G401 (cell line): ENCODE results near the gene PRR33. TPM values are rescaled to one million over a fixed set of nuclear protein-coding genes. Genes with fewer than 3 reads are reported as not detected.

Experiments
- DNase-seq: peaks from one replicate; pipeline ENCODE4 v3.0.0-alpha.2; 2015; ENCODE audit warnings: low spot score
- in situ Hi-C: cut with HindIII; loops from 2 replicates; pipeline ENCODE4 v1.10.0; 2016; ENCODE audit warnings: low sequenced_read_pairs, mixed read lengths
- total RNA-seq: library from RNA; depleted of rRNA; stranded (reverse); fragments of >200 nt; shearing (Covaris generic); gene quantifications from 2 replicates; pipeline ENCODE4 v1.2.3, GENCODE V29; 2014

PRR33 gene
- total RNA-seq, 1 experiment from 2014 or later: not detected

DNA sequence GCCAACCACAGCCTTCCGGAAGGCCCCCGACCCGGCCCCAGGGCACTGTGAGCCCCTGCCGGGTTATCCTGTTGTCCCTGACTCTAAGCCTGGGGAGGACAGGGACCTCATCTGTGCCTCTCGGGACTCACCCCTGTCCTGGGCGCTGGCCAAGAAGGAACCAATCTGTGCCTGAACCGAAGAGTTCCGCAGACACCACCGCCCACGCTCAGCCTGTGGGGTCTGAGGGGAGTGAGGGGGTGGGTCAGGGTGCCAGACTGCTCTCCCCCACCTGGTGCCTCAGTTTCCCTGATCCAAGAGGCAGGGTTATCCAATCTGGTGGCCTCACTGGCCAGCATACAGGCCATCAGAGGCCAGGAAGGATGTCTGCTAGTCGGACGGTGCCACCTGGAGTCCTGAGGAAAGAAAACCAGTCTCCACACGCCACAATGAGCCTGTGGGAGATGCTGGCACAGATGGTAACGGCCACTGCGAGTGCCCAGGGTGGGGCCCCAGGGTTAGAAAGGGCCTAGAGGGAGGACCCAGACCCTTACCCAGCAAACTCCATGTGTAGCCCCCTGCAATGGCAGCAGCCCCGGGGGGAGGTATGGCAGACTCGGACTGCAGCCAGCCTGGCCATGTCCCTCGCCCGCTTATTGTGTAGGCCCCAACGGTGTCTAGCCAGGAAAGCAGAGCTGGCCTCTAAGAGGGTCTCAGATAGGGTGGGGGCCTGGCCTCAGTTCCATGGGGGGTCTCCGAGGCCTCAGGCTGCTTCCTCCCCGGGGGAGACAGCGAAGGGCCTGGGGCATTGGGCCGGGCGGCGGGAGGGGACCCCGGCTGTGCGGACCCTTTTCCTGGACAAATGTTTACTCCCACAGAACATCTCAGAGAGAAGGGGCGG is 27.0 kb upstream of the PRR33 start:
- no peak for DNase-seq
- in situ Hi-C loops: no loop called here

DNA sequence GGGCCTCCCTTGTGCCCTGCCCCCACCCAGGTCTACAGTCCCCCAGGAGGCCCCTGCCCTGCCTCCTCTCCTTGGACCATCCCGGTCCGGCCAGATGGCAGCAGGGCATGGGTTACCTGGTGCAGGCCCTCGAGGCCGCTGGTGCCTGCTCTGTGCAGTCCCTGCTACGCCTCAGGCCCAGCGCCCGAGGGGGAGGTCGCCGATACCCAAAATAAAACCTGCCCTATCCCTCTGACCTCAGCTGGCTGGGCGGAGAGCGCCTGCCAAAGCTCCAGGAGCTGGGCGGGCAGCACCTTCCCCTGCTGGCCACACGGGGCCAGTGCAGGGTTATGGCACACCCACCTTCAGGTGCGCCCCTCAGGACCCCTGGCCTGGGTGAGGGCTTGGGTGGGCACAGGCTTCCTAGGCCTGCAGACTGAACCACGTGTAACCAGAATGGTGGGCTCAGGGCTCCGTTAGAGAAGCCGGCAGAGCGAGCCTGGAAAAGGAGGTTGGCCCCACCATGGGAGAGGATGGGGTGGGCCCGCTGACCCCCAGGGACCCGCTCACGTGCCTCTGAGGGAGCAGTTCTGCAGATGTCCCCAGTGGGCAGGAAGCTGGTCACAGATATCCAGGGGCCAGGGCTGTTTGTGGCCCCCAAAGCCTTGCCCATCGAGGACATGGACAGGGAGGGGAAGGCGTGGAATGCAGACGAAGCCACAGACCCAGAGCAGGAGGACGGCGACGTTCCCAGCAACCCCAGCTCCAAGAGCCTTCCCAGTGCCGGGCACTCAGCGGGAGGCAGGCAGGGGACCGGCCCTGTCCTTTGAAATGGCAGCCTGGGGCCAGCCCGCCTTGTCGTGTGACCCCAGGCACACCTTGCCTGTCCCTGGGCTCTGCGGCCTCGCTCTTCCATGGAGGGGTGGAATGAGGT is 26.1 kb upstream of the PRR33 start:
- DNase-seq: no peak
- in situ Hi-C loops: no loop called here

DNA sequence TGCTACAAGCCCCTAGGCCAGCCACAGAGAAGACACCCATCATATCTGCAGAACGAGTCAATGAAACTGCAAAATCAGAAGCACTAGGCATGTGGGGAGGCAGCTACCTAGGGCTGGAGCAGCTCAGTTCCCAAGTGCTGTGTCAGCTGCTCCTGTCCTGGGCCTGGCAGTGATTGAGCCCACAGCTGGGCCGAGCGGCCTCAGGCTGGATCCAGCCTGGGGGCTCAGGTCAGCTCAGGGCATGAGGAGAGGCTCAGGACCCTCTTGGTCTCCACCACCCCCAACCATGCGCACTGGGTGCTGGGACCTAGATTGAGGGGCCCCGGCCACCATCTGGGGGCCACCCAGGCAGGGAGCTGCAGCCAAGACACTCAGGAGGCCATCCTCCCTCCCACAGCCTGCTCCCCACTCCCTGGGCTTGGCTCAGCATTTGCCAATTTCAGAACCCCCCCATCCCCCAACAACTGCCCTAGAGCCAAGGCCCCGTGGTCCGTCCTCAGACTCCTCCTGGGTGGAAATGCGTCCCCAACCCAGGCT is 25.4 kb upstream of the PRR33 start:
- in situ Hi-C loops: no loop called here
- no peak for DNase-seq

DNA sequence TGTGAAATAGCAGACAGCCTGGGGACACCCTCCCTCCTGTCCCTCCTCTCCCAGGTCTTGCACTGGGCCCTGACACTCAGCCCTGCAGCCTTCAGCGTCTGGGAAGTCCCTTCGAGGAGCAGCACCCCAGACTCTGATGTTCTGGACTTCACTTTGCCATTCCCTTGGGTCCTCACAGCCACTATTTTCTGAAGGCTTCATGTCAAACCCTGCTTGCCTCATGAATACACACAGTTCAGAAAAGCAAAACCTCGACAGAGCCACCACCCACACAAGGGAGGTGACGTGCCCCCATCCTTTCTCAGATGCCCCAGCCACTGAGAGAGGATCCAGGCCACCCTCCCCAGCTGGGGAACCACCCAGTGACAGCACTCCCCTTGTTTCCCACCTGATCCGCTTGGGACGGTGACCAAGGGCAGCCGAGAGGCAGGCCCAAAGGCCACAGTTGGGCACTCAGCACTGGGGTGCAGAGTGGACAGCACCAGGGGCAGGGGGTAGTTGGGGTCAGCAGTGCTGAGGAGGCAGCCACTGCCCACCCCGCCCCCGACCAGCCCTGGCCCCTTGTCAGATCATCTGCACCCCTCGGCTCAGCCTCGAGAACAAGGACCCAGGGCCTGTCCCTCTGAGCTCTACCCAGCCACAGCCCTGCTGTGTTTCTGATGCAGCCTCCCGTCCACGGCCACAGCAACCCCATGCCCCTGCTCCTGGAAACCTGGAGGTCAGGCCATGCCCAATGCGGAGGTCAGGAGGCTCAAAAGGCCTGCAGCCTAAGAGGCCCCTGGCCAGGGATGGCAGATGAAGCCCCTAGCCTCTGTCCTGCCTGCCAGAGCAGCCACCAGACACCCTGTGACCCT is 24.7 kb upstream of the PRR33 start:
- in situ Hi-C loops: no loop called here
- no peak for DNase-seq

DNA sequence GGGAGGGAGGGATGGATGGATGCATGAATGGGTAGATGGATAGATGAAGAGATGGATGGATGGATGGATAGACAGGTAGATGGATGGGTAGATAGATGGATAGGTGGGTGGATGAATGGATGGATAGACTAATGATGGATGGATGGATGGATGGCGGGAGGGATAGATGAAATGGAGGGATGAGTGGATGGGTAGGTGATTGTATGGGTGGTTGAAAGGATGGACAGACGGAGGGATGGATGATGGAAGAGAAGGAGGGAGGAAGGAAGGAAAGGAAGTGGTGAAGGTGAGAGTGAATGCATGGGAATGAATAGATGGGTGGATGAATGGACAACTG is 24.1 kb upstream of the PRR33 start:
- DNase-seq: no peak
- in situ Hi-C loops: no loop called here

DNA sequence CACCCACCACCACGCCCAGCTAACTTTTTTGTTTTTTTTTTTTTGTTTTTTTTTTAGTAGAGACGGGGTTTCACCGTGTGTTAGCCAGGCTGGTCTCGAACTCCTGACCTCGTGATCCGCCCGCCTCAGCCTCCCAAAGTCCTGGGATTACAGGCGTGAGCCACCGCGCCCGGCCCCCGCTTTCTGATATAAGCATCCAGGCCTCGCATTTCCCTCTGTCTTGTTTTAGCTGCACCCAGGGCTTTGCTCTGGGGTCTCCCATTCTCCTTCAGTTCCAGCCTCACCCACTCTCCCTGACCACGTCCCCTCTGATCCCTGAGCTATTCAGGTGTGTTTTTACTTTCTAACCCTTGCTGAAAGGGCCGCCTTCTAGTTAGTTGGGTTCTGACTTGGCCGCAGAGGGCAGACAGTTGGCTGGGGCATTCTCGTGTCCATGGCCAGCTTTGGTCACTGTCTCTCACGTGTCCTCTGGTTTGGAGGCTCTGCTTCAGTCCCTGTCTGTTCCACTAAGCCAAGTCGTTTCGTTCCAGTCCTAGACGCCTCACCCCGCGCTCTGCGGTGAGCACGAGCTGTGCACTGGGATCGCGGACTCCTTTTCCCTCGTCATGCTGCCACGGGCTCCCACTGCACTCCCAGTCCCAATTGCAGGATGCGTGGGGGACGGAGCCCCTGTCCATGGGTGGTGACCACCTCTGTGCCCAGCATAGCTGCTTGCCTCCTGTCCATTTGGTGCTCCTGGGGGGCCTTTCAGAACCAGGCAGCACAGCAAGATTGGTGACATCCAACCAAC is 21.8 kb upstream of the PRR33 start:
- no peak for DNase-seq

DNA sequence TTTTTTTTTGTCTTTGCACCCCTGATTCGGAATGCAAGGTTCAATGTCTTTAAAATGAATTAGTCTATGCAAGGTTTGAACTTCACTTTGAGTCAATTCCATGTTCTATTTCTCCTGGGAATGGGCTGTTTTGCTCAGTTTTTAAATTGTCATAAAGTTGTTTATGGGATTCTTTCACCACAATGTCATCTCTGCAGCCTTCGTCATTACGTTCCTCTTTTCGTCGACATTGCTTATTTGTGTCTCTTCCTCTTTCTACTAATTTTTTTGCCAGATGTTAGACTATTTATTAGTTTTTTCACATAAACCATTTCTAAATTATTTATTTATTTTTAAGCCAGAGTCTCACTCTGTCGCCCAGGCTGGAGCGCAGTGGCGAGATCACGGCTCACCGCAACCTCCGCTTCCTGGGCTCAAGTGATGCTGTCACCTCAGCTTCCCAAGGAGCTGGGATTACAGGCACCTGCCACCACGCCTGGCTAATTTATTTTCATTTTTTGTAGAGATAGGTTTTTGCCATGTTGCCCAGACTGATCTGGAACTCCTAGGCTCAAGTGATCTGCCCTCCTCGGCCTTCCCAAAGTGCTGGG is 20.7 kb upstream of the PRR33 start:
- in situ Hi-C loops: no loop called here

More for the DNA sequence above, 21.8 kb upstream of the PRR33 start:
- in situ Hi-C loops: no loop called here

DNA sequence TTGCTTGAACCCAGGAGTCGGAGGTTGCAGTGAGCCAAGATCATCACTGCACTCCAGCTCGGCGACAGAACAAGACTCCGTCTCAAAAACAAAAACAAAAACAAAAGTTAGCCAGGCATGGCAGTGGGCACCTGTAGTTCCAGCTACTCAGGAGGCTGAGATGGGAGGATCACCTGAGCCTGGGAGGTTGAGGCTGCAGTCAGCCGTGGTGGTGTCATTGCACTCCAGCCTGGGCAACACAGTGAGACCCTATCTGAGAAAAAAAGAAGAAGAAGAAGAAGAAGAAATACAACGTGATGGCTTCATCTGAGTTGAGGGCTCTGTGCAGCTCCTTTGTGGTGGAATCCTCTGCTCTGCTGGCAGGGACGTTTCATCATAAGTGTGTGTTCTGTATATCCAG is 17.8 kb upstream of the PRR33 start:
- in situ Hi-C loops: no loop called here
- no peak for DNase-seq

More for the DNA sequence above, 20.7 kb upstream of the PRR33 start:
- DNase-seq: no peak

DNA sequence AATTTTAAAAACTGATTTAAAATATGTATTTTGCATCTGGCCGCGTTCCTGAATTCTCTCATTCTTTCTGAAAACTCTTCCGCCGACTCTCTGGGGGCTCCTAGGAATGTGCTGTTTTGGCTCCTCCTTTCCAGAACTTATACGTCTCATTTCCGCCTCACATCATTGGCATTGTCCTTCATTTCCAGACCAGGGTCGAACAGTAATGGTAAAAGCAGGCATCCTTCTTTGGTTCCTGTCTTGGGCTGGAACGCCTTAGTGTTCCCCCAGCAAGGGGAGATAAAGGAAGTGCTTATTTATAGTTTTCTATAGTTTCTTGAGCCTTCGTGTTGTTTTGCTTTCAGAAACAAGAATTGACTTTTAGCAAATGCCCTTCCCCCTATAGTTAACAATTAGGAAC is 16.9 kb upstream of the PRR33 start:
- DNase-seq: no peak
- in situ Hi-C loops: no loop called here

DNA sequence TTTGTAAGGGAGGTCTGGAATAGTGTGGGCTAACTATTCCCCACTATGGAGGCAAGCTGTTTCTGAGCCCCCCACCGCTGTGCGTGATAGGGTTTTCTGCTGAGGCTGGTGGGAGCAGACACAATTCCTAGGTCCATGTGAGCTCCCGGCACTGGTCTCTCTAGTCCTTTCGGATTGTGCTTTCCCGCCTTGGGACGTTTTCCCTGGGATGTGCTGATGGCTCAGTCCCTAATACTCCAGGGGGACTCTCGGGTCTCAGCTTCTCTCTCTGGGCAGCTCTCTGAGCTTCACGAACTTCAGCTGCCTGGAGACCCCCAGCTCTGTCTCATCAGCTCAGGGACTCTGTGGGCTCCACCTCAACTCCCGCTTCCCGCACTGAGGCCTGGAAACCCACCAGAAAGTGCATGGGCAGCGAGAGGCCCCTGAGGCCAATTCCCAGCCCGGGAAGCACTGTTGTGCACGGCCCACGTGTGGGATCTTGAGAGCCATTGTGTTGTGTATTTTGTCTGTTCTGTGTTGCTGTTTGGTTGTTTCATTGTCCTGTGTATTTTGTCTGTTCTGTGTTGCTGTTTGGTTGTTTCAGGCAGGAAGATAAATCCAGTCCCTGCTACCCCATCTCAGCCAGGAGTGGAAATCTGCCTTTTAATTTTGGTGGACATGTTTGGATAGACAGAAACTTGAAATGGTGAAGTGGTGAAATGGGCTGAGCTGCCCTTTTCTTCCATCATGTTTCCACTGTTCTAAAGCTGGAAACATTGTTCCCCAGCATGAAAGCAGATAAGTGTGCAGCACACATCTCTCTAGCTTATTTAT is 15.1 kb upstream of the PRR33 start:
- in situ Hi-C loops: no loop called here
- DNase-seq: no peak

DNA sequence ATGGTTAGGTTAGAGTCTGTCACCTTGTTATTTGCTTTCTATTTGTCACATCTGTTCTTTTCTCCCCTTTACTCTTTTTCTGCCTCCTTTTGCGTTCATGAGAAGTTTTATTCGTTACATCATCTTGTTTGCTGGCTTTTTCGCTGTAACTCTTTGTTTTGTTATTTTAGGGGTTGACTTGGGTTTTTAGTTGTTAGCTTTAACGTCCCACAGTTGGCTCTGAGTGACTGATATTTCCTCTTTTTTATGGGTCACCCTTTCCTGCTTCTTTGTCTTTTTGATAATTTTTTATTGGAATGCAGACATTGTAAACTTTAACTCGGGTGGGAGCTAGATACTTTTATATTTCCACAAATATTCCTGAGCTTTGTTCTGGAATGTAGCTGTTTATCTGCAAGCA is 14.5 kb upstream of the PRR33 start:
- DNase-seq: no peak
- in situ Hi-C loops: no loop called here

DNA sequence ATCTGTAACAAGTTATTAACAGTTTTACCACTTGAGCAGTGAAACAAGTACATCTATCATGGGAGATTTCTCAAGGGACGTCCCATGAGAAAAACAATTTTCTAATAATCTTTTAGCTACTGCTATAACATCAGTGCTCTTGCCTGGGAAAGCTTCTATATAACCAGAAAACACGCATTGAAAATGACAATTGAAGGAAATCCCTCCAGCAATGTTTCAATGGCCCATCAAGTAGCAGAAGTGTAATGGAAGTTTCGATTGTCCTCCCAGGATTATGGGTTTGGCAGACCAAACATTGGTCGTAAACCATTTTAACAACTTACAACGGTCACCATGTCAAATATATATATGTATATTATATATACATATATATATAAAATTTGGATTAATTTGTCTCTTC is 8.0 kb upstream of the PRR33 start:
- in situ Hi-C loops: no loop called here
- no peak for DNase-seq

DNA sequence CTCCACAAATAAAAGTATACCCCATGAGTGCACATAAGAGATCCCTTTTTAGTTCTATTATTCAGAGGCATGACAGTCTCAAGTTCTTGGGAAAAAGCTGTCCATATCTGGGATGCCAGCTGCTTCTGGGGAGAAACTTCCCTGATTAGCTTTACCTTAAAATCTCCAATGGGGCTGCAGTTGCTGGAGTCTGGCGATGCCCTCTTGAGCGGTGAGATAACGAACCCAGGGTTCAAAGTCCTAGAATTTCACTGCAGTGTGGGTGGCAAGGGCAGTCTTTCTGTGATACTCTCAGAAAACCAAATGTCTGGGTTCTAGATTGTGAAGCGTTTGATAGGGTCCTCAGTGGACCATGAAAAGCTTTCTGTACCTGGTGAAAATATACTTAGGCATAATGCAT is 7.4 kb upstream of the PRR33 start:
- in situ Hi-C loops: no loop called here
- no peak for DNase-seq

DNA sequence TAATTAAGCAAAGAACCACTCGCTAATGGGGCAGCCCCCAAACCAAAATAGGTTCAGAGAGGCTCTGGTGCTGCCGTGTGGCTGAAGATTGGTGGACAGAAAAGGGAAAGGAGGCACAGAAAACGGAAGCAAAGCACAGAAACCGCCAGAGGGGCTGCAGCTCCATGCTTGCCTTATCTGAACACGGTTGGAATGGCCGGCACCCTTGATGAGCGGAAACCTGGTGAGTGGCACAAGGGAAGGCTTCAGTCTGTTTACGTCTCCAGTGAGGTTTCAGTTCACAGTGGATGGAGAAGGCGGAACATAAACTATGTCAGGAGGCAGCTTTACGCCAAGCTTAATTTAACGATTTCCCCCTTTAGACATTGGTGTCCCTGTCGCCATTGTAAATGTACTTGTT is 5.2 kb upstream of the PRR33 start:
- DNase-seq: no peak
- in situ Hi-C loops: no loop called here

DNA sequence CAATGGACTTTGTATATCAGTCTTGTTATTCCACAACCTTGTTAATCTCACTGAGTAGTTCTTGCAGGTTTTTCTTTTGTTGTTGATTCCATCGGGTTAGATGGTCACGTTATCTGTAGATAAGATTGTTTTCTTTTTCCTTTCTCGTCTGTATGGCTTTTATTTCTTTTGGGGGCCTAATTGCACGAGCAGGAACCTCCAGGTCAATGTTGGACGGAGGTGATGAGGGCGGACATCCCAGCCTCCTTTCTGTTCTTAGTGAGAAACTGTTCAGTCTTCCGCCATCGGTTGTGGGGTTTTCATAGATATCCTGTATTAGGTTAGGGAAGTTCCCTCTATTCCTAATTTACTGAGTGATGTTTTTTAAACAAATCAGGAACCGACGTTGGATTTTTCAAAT is 4.8 kb upstream of the PRR33 start:
- in situ Hi-C loops: no loop called here

DNA sequence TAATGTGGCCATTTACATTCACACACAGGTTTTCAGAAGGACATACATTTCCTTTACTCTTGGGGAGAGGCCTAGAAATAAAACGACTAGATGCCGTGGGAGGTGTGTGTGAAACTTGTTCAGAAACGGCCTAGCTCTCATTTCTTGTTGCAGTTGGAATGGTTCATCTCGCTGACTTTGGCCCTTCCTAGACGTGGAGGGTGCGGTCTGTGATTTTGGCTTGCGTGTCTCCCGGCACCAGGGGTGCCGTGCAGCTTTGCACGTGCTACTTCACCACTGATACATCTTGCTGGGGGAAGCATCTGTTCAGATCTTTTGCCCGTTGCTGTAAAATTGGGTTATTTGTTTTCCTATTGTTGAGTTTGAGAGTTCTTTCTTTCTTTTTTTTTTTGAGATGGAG is 3.1 kb upstream of the PRR33 start:
- DNase-seq: no peak
- in situ Hi-C loops: no loop called here

More for the DNA sequence above, 4.8 kb upstream of the PRR33 start:
- no peak for DNase-seq

DNA sequence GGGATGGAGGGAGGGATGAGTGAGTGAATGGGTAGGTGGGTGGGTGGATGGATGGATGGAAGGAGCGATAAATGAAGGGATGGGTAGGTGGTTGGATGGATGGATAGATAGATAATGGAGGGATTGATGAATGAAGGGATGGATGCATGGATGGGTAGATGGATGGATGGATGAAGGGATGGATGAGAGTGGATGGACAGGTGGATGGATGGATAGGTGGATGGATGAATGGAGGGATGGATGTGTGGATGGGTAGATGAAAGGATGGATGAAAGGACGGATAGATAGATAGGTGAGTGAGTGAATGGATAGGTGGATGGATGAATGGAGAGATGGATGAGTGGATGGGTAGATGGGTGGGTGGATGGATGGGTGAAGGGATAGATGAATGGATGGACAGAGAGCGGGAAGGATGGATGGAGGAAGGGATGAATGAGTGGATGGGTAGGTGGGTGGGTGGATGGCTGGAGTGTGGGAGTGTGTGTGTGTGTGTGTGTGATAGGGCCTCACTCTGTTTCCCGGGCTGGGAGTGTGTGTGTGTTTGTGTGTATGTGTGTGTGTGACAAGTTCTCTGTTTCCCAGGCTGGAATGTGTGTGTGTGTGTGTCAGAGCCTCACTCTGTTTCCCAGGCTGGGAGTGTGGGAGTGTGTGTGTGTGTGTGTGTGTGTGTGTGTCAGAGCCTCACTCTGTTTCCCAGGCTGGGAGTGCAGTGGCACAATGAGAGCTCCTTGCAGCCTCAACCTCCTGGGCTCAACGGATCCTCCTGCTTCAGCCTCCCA is 2.1 kb upstream of the PRR33 start:
- in situ Hi-C loops: no loop called here
- DNase-seq: no peak
